Endothelial cell of hepatic sinusoid (primary cell): ENCODE measurements around the gene BMPR1A.

Experiments used
- in situ Hi-C: cut with HindIII; loops from 2 replicates; pipeline ENCODE4 v1.10.0; 2017; ENCODE audit warnings: low sequenced_read_pairs

BMPR1A gene

GRCh38 chr10:86960863-86961434 lies 204.5 kb downstream of the BMPR1A start:
- in situ Hi-C loops: no loop called here

DNA sequence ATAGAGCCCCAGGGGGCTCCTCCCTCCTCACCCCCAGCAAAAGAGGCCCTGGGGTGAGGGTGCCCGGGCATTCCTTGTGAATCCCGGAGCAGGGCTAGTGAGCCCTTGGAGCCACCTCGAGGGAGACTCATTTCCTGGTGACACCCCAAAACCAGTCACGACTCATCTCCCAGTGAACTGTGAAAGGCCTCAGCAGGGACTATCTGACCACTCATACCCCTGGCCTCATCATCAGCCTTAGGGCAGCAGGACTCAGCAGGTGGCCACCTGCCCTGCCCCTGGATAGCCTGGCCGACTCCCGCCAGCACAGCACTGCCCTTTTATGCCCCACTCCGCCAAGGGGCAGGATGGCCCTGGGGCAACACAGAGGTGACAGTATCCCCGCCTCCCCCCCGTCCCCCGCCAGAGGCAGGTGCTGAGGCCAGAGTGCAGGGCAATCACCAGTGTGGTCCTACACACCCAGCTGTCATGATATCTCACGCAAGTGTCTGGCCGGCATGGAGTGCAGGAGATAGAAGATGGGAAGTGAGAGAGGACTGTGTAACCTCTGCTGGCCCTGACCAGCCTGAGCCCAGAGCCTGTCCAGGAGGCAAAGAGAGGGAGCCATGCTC lies 205.2 kb downstream of the BMPR1A start:
- in situ Hi-C loops: no loop called here

DNA sequence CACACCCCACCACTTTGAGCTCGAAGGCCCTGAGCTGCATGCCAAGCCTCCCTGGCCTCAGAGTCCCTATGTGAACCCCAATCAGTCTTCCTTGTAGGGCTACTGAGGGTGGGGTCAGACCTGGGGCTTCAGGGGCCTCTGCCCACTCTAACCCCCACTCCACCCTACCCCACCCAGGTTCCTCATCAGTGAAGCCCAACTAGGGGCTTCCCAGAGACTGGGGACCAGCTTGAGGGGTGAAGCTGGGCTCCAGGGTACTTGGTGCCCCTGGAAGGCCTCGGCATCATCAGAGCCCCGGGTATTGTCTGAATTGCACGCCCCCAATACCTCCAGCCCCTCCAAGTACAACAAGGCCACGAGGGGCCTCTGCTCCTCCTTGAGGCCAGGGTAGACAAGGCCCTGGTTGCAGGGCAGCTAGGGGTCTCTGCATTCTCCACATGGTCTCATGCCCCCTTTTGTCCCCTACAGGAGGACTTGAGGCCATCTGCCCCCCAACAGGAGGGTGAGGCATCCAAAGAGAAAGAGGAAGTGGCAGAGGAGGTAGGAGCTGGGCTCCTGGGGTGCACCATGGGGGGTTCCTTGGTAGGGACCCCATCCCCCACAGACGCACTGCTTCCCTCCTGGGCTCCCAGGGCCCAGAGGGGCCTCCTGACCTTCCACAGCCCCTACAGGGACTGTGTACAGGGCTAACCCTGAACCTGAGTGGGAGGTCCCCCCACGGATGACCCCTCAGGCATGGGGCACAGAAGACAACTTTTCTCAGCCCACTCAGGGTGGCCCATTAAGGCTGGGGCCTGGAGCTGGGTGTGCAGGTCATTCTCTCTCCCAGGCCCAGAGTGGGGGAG lies 205.9 kb downstream of the BMPR1A start:
- in situ Hi-C loops: no loop called here

DNA sequence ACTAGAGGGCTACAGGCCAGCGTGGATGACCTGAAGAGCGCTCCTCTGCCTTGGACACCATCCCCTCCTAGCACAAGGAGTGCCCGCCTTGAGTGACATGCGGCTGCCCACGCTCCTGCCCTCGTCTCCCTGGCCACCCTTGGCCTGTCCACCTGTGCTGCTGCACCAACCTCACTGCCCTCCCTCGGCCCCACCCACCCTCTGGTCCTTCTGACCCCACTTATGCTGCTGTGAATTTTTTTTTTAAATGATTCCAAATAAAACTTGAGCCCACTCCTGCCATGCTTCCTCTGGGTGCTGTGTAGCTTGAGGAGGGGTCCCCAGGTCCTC lies 206.5 kb downstream of the BMPR1A start:
- in situ Hi-C loops: no loop called here

- in situ Hi-C loops: no loop called here
Measured at GRCh38 chr10:86963341-86963919, 207.0 kb downstream of the BMPR1A start.

DNA sequence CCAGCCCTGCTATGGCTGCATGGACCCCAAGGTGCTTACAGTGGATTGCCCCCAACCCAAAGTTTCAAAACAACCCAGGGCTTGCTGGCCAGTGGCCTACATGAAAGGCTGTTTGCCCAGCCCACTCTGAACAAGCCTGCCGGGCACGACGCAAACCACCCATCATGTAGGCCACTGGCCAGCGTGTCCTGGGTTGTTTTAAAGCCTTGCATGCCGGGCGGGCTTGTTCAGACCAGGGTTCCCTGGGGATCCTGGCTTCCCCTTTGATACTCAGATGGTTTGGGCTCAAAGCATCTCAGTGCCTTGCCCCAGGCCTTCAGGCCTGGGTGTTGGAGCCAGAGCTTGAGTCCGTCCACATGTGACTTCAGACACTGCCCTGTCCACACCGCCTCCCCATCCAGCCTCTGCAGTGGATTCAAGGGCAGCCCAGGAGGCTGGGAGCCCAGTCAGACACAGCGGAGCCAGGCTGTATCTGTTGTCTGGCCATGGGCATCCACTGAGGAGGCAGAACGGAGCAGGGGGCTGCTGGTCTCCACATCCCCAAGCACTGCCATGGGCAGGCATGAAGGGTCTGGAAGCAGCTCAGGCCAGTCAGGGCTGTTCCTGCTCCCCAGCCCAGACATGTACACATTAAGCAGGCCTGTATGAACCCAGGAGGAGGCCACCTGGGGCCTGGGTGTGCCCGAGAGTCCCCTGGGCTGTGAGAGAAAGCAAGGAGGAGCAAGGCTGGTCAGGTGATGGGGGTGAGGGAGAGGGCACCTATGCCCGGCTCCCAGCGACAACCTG lies 207.8 kb downstream of the BMPR1A start:
- in situ Hi-C loops: no loop called here

DNA sequence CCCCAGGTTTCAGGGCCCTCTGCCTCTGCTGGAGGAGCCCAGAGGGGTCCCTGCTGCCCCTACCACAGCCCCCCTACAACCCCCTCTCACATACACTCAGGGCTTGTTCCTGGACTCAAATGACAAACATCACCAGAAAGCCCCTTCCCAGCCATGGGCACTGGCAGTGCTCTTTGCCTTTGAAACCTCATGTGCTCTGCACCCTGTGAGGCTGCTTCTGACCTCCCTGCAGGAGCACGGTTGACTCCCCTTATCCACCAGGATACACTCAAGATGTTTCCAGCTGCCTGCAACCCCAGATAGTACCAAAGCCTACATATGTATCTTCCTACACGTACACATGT lies 208.4 kb downstream of the BMPR1A start:
- in situ Hi-C loops: no loop called here

DNA sequence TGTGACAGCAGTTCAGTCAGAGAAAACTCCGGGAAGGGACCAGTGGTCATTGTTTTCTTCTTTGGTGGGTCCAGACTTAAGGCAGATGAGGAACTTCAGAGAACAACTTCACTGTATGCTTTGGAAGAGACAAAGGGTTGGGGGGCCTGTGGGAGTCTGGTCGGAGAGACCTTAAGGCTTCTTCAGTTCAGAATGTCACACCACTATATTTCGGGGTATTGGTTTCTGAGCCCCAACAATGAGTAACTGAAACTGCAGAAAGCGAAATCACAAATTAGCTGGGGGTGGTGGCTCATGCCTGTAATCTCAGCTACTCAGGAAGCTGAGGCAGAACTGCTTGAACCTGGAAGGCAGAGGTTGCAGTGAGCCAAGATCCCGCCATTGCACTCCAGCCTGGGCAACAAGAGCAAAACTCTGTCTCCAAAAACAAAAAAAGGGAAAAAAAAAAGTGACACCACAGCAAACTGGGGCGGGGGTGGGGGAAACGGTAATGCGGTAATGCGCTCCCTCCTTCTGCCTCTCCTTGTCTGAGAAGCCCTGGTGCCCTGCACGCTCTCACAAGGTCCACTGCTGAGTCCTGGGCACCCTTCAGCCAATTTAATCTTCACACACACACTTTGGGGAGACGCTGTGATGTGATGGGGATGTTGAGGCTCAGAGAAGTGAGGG lies 209.7 kb downstream of the BMPR1A start:
- in situ Hi-C loops: no loop called here

DNA sequence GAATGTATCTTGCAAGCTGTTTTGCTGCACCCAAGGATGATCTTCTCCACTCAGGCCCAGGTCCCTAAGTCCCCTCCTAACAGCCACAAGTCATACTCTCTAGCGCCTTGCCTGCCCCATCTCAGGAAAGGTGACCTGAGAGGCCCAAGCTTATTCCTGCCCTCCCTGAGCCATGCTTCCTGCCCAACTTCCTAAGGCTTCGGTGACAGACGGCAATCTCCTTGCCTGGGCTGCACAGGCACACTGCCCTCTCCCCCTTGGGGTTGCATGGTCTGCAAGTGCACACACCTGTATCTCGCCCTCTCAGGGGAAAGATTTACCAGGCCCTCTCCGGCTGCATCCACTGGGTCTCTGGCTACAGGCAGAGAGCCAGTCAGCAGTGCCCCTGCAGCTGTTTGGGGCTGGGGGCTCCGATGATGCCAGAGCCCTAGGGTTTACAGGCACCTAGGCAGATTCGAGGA lies 211.1 kb downstream of the BMPR1A start:
- in situ Hi-C loops: no loop called here

- in situ Hi-C loops: no loop called here
Measured at GRCh38 chr10:86968271-86968993, 212.0 kb downstream of the BMPR1A start, which contains the start of gene ADIRF. ADIRF (plus strand) TSS chr10:86968482; CDS start chr10:86968545, 63 bp downstream.

DNA sequence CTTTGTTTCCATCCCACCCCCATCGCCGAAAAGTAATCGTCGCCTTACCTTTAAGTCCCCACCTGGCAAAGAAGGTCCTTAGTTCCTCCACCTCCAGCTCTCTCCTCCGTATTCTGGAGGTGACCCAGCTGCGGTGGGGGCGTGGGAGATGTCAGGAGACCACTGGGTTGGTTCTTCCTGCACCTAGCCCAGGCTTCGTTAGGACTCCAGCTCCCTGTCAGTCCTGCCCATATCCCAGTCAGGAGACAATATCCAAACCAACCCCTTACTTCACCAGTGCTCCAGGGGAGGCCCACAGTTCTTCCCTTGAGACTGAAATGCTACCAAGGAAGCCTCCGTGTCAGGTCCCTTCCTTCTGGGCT lies 212.6 kb downstream of the BMPR1A start:
- in situ Hi-C loops: no loop called here

DNA sequence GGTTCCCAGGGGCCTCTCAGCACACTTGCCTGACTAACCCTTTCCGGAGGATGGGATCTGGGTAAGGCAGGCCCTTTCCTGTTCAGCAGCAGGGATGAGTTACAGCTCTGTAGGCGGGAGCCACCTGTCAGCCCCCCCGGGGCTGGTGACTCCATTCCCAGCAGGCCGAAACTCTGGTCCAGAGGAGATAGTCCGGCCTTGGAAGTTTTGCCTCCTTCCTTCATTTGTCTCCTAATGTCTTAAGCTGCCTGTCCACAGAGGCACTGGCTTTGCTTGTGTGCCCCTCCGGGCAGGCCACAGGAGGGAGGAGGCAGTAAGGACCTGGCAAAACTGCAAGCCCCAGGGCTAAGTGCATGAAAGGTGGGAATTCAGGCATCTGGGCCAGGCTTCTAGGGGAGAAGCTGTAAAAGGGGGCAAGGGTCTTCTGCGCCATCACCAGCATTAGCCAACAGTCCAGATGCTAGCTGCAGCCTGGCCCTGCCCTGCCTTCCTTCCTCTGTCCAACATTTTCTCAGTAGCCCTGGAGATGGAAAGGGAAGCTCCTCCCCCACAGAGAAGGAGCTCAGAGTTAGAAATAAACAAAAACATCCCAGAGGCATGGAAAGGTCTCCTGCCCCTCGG lies 213.1 kb downstream of the BMPR1A start:
- in situ Hi-C loops: no loop called here

DNA sequence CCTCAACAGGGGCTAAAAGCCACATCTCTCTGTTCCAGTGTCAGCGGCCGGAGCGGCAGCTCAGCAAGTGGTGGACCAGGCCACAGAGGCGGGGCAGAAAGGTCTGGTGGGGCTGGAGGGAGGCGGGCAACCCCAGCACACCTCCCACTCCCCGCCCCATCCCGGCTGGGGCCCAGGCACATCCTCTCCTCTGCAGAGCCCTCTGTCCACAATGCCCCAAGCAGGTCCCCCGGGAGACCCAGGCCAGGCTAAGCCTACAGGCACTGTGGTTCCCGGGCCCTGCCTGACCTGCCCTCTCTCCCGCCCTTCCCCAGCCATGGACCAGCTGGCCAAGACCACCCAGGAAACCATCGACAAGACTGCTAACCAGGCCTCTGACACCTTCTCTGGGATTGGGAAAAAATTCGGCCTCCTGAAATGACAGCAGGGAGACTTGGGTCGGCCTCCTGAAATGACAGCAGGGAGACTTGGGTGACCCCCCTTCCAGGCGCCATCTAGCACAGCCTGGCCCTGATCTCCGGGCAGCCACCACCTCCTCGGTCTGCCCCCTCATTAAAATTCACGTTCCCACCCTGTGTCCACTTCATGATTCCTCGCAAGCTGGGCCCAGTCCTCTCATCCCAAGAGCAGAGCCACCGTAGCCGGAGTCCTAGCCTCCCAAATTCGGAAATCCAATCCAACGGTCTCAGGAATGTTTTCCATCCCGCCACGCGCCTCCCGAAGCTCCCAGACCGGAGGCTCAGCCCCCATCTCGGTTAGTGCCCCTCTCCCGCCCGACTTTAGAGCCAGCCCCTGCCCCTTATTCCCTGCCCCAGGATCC lies 214.0 kb downstream of the BMPR1A start:
- in situ Hi-C loops: no loop called here

DNA sequence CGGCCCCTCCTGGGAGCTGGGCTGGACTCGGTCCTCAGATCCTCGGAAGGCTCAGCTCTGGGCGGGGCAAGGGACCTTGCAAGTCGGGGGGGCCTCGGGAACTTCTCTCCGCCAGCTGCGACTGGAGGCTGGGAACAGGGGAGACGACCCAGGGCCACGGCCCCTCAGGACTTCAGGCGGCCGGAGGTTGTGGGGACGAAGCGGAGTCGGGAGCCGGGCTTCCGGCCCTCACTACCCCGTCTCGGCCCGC lies 214.5 kb downstream of the BMPR1A start:
- in situ Hi-C loops: no loop called here

DNA sequence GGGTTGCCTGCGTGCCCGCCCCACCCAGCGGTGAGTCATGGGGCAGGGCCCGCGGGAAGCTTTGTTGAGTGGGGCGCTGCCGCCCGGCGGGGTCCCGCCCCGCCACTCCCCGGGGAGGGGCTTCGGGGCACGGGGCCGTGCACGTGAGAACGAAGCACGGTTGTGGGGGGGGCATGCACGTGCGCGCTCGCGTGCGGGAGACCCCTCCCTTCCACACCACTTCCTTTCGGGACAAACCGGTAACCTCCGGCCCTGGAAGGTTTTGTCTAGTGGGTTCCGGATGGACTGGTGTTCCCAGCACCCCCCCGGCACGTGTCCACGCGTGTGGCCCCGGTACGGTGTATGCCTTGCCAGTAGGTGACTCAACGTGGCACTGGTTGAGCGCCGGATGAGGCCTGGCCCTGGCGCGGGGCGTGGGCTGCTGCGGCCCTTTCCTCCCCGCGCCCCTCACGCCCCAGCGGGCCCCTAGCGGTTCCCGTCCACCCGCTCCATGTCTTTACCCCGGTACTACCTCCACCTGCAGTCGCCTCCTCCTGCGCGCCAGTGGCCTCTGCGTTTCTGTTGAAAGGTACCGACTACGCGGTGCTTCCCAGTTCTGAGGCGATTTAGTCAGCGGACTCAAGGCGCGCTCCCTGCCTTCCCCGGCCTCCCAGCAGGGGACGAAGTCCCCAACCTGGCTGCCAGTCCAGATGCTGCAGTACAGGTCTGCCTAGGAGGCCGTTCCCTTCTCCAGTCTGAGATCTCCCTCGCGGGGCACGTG lies 215.0 kb downstream of the BMPR1A start:
- in situ Hi-C loops: no loop called here

GRCh38 chr10:86972613-86973380 lies 216.4 kb downstream of the BMPR1A start:
- in situ Hi-C loops: no loop called here

GRCh38 chr10:86974484-86974883 lies 218.1 kb downstream of the BMPR1A start:
- in situ Hi-C loops: no loop called here
